PFSK-1 (cell line): ENCODE data around the gene KMT2C.

Experiments
- FOXP2 ChIP-seq: optimal IDR thresholded peaks from 2 replicates; pipeline ENCODE3; 2011; ENCODE audit warnings: borderline replicate concordance, control low read depth, inconsistent platforms; ENCODE audit not compliant: insufficient read depth; ENCODE audit errors: extremely low read length, extremely low read depth
- POLR2AphosphoS5 ChIP-seq: IDR thresholded peaks from 2 replicates; pipeline ENCODE4 v1.6.1; 2012; ENCODE audit warnings: low read depth, mild to moderate bottlenecking, control low read depth, low read length, moderate library complexity
- SIN3A ChIP-seq: IDR thresholded peaks from 2 replicates; pipeline ENCODE4 v1.6.1; 2012; ENCODE audit warnings: mild to moderate bottlenecking, low read length, moderate library complexity, borderline replicate concordance; ENCODE audit not compliant: insufficient read depth
- TAF1 ChIP-seq: IDR thresholded peaks from 2 replicates; pipeline ENCODE4 v1.6.1; 2012; ENCODE audit warnings: low read length, control low read depth, borderline replicate concordance; ENCODE audit not compliant: insufficient read depth
- TF ChIP-seq, protein P1 (sequence below), 2 experiments: IDR thresholded peaks; 2 replicates each; pipeline versions ENCODE4 v1.6.1 to v1.8.0; 2011 to 2012; ENCODE audit warnings: low read depth in 2 of 2, low read length in 2 of 2, control low read depth in 1 of 2, inconsistent platforms in 1 of 2, mild to moderate bottlenecking in 1 of 2, moderate library complexity in 1 of 2; ENCODE audit not compliant: insufficient read depth in 1 of 2

DNA sequence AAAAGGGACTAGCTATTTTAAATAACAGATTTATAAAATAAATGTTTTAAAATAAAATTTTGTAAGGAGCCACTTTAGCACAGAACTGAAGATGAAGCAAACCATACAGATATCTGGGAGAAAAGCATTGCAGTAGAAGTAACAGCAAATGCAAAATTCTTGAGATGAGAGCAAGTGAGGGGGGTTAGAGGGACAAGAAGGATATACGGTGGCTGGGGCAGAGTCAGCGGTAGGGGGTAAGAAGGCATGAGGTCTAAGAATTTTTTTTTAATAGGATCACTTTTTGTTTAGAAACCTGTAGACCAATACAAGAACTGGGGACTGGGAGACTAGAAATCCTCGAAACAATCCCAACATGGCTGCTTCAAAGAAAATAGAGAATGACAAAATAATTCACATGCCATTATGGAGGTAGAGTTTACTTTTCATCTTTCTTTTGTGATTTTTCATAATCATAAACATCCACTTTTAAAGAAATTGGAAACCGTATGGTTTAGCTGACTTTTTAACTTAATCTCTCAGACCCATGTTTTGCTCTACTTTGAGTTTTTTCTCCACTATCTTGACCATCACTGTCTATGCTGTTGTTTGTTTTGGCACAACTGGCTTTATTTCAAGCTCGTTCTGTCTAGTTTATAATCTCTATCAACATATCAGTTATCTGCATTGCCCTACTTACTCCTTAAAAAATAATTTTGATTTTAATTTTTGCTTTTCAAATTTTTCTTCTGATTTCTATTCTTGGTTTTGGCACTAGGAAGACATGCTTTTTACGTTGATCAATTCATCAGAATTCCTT lies 73.5 kb downstream of the KMT2C start:
- no peak for TF ChIP-seq TAF1
- TF ChIP-seq, protein P1, sequence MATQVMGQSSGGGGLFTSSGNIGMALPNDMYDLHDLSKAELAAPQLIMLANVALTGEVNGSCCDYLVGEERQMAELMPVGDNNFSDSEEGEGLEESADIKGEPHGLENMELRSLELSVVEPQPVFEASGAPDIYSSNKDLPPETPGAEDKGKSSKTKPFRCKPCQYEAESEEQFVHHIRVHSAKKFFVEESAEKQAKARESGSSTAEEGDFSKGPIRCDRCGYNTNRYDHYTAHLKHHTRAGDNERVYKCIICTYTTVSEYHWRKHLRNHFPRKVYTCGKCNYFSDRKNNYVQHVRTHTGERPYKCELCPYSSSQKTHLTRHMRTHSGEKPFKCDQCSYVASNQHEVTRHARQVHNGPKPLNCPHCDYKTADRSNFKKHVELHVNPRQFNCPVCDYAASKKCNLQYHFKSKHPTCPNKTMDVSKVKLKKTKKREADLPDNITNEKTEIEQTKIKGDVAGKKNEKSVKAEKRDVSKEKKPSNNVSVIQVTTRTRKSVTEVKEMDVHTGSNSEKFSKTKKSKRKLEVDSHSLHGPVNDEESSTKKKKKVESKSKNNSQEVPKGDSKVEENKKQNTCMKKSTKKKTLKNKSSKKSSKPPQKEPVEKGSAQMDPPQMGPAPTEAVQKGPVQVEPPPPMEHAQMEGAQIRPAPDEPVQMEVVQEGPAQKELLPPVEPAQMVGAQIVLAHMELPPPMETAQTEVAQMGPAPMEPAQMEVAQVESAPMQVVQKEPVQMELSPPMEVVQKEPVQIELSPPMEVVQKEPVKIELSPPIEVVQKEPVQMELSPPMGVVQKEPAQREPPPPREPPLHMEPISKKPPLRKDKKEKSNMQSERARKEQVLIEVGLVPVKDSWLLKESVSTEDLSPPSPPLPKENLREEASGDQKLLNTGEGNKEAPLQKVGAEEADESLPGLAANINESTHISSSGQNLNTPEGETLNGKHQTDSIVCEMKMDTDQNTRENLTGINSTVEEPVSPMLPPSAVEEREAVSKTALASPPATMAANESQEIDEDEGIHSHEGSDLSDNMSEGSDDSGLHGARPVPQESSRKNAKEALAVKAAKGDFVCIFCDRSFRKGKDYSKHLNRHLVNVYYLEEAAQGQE (IDR thresholded peaks at IDR 0.05; ENCODE audit: insufficient read depth in 1 of 2, low read depth in 2 of 2, low read length in 2 of 2) = no peak
- no peak for TF ChIP-seq POLR2AphosphoS5
- TF ChIP-seq SIN3A = no peak
- no peak for TF ChIP-seq FOXP2
